NOMO-1 treated with dmso at 0.1 percent for 144 hours (cell line): ENCODE data around the gene PITPNB.

ENCODE experiments used
- DNase-seq: peaks from one replicate; lab custom pipeline; 2025; ENCODE audit not compliant: unreplicated experiment; lab: John Stamatoyannopoulos, UW

Gene PITPNB

GRCh38 chr22:27804470-27805297 is 114.4 kb downstream of the PITPNB start:
- DNase-seq = peak; percentile 25

DNA sequence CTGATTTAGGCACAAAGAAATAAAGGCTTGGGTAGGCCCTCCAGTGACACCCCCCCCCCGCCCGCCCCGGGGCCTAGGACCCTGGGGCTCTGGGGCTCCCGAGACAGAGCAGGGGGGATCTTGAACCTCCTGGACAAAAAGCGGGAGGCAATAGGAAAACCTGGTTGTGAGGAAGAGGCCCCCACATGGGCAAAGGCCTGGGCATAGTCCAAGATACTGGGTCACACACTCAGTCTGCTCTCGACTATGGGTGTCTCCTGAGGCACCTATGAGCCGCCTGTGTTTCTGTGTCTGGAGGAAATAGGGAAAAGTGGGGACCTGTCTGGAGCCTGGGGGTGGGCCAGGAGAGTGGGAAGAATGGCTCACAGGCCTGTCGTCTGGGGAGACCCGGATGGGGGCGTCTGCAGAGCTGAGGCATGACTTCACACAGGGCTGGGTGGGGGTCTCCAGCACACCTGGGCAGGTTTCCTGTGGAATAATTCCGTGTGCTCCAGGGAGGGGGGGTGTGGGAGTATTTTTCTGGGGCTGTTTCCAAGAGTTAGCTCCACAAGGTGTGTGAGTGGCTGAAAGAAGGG is 115.1 kb downstream of the PITPNB start:
- DNase-seq = no peak

DNA sequence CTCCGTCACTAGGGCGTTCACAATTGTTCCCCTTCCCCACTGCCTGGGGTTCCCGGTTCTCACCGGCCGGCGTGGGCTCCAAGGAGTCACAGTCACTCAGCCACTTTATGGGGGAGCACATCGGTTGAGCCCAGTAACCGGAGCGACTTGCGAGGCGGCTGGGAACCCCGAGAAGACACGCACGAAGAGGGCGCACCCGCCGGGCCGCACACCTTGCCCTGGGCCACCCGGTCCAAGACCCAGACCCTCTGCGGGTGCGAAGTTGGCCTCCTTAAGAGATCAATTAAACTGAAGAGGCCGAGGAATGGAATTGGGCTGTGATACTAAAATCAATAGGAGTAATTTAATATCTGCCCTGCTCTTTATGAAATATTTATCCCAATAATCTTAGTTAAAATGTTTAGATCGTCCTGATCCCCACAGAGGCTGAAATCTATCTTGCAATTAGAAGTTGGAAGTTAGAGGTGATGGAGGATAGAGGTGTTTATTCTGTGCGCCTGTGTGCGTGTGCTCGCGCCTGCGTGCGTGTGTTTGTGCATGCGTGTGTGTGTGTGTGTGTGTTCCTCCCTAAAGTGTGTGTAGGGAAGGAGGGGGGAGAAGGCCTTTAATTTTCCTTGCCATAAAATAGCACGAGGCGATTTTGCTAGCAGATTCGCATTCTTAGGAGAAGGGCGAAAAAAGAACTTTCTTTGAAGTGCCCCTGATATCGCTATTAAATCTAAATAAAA is 116.5 kb downstream of the PITPNB start:
- DNase-seq = no peak
